C4-2B (cell line): ENCODE measurements around the gene LYST.
"Not testable (repeated sequence)": the region's sequence is repeated elsewhere in the genome, so short reads cannot be mapped to it uniquely, and the experiment has no call there.

ENCODE experiments used
- H3K27ac ChIP-seq: fragments of 450-650 bp; 2 replicates; pipeline ENCODE4 v1.5.1; 2017
- ZFX ChIP-seq: fragments of 450-650 bp; IDR thresholded peaks from 2 replicates; pipeline ENCODE4 v1.6.1; 2017
- TF ChIP-seq, protein P1 (sequence below): fragments of 450-650 bp; conservative IDR thresholded peaks from 2 replicates; pipeline ENCODE4 v1.5.1; 2017; ENCODE audit warnings: mild to moderate bottlenecking

The LYST gene

DNA sequence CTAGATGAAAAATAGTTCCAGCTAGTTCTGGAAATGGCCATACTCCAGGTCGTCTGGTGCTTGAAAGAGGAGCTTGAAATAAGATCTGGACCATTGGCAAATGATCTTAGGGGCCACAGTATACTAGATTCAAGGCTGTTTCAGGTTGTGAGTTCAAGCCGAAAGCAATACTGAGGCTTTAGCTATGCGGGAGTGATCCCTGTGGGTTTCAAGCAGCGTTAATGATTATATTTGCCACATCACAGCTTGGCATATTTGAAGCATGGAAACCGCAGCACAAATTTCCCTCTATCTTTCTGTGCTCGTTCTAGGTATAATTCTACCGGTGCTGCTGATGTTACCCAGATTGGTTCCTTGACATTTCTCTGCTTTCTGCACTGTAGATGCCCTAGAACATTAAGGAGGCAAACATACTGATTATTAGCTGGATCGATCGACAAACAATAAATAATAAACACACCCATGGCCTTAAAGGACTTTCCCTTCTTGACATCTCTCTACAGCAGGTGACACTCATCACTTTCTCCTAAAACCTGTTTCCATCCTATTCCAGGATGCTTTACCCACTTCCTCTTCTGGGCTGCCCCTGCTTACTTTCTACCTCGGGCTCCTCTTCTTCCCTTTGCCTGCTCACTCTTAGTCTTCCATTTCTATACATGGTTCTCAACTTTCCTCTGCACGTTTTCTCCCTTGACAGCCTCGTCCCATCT is 40.6 kb upstream of the LYST start:
- no peak for TF ChIP-seq ZFX
- TF ChIP-seq, protein P1, sequence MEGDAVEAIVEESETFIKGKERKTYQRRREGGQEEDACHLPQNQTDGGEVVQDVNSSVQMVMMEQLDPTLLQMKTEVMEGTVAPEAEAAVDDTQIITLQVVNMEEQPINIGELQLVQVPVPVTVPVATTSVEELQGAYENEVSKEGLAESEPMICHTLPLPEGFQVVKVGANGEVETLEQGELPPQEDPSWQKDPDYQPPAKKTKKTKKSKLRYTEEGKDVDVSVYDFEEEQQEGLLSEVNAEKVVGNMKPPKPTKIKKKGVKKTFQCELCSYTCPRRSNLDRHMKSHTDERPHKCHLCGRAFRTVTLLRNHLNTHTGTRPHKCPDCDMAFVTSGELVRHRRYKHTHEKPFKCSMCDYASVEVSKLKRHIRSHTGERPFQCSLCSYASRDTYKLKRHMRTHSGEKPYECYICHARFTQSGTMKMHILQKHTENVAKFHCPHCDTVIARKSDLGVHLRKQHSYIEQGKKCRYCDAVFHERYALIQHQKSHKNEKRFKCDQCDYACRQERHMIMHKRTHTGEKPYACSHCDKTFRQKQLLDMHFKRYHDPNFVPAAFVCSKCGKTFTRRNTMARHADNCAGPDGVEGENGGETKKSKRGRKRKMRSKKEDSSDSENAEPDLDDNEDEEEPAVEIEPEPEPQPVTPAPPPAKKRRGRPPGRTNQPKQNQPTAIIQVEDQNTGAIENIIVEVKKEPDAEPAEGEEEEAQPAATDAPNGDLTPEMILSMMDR = no peak
- no peak overlapping the region for H3K27ac ChIP-seq

DNA sequence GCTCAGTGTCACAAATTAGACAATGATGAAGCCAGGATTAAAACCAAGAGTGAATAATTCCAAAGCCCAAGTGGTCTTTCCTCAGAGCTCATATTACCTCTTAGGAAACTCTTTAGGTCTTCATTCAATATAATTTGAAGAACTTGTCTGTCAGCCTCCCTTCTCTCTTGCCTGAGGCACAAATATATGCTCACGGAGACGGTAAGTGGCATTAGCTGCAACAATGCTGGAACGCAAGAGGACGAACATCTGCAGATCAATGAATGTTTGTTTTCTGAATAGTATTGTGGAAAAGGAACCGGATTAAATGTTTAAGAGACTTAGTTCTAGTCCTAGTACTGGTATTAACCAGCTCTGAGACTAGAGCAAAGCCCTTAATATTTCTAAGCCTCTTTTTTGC is 39.7 kb upstream of the LYST start:
- TF ChIP-seq, protein P1 = no peak
- no peak for TF ChIP-seq ZFX
- H3K27ac ChIP-seq = no peak overlapping the region

DNA sequence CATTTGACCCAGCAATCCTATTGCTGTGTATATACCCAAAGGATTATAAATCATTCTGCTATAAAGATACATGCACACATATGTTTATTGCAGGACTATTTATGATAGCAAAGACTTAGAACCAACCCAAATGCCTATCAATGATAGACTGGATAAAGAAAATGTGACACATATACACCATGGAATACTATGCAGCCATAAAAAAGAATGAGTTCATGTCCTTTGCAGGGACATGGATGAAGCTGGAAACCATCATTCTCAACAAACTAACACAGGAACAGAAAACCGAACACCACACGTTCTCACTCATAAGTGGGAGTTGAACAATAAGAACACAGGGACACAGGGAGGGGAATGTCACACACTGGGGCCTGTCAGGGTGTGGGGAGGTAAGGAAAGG is 37.1 kb upstream of the LYST start:
- H3K27ac ChIP-seq = not testable (repeated sequence)

DNA sequence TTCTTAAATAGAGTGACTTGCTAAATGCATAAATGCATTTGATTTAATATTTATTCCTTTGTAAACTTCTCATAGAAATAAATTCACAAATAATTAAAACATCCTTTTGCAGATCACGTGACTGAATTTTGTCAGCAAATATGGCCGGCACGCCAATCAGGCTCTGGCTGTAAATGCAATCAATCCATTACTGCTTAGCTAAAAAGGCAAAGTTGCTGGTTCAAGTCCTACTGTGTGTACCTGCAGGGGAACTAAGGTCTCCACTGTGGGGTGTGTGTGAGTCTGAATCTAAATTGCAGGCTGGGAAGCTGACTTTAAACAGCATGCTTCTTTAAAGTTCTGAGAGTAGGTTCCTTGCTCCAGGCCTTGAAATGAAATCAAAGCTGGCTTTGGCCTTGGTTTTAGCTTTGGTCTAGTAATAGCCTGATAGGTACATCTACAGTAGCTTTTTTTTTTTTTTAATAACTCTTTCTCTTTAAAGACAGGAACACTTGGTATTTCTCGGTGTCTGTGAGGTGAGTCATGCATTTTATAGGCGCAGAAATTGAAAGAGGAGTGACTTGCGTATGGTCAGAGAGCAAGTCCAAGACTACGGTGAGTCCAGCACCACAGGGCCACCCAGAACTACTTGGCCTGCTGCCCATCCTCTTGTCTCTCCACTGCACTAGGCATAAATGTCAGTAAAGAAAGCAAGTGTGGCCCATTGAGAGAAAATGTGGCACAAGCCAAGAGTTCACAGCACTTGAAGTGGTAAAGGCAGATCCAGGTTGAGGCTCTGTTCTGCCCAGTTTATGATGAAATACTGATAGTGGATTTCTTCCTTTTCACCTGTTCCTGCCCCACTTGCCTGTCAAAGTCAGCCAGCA is 36.2 kb upstream of the LYST start:
- TF ChIP-seq, protein P1 = no peak
- no peak for TF ChIP-seq ZFX
- H3K27ac ChIP-seq = no peak overlapping the region

DNA sequence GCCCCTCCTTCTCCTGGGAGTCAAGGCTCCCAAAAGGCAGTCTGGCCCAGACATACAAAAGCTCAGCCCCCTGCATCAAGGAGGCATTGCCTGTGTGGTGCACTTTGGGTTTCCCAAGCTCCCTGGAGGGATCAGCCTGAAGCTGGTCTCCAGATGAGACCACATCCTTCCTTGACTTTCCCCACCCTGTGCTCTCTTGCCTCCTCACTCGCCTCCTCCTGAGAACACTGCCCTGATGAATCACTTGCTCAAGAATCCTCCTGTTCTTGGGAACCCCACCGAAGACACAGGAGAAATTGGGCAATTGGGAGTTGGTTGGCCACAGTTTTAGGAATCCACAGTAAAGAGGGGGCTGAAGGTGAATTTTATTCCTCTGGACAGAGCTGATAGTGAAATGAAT is 34.8 kb upstream of the LYST start:
- H3K27ac ChIP-seq = no peak overlapping the region
- TF ChIP-seq, protein P1 = no peak
- no peak for TF ChIP-seq ZFX

DNA sequence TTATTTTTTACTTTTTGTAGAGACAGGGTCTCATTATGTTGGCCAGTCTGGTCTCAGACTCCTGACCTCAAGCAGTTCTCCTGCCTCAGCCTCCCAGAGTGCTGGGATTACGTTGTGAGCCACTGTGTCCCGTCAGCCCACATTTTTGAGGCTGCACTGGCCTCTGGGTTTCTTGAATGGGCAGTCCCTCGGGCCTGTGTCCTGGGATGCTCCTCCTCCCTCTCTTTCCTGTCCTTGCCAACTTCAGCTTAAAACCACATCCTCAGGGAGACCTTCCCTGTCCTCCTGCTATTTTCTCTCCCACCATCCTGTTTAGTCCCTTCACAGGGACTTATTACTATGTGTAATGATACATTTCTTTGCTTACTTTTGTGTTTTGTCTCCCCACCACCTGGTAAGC is 31.4 kb upstream of the LYST start:
- TF ChIP-seq ZFX = no peak
- TF ChIP-seq, protein P1 = no peak
- no peak overlapping the region for H3K27ac ChIP-seq

DNA sequence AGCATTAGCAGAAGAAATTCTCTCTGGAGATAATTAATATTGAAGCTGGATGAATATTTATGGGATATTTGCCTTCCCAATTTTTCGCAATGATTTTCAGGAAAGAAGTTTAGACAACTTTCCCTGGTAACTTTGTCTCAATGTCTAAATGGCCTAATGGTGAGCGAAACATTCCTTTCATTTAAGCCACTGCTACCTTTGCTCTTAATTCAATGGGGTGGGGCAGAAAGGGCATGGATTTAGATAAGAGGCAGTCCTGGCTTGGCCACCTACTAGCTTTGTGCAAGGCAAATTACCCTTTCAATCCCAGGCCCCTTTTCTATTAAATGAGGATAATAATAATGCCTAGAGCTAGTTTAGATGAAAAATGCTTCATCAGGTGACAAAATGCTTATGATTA is 27.1 kb upstream of the LYST start:
- H3K27ac ChIP-seq = no peak overlapping the region
- TF ChIP-seq, protein P1 = no peak
- no peak for TF ChIP-seq ZFX
